ENCODE data around the gene NOS1AP. TPM values are rescaled to one million over a fixed set of nuclear protein-coding genes. Genes with fewer than 3 reads are reported as not detected.

The NOS1AP gene
- total and polyA plus RNA-seq, 4 donors: 0.97 to 4.8 (median 3.0) TPM

DNA sequence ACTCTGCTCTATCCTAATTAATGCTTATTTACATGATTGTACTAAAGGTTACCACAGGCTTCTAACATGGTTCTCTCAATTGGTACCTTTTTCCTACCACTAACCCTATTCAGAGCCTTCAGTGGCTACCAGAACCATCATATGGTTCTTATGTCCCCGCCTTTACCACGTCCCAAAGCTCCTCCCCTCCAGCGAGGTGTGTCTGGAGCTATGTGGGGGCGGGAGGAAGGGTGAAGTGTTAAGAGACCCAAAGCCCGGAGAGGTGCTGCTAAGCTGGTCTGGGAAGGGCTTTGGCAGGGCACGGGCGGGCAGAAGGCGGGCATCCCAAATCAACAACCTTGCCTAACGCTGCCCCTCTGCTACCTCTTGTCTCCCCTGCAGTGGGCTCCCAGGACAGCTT is 297.2 kb downstream of the NOS1AP start:
- no peaks in the 10 kb centered on the region for H3K36me3 ChIP-seq (ENCODE audit: control insufficient read depth in 1 of 2, insufficient read depth in 2 of 2, low read length in 1 of 2)

DNA sequence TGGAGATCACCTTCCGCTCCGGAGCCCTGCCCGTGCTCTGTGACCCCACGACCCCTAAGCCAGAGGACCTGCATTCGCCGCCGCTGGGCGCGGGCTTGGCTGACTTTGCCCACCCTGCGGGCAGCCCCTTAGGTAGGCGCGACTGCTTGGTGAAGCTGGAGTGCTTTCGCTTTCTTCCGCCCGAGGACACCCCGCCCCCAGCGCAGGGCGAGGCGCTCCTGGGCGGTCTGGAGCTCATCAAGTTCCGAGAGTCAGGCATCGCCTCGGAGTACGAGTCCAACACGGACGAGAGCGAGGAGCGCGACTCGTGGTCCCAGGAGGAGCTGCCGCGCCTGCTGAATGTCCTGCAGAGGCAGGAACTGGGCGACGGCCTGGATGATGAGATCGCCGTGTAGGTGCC is 297.6 kb downstream of the NOS1AP start:
- Histone ChIP-seq H3K27ac (ENCODE audit: low read depth in 1 of 2, low read length in 2 of 2) (no peak overlapping the region), H3K9me3 (ENCODE audit: control insufficient read depth, low read length) (no peaks in the 10 kb centered on the region), H3K4me3 (ENCODE audit: low read length in 2 of 2) (no peak overlapping the region), H3K36me3 (ENCODE audit: control insufficient read depth in 1 of 2, insufficient read depth in 2 of 2, low read length in 1 of 2) (no peaks in the 10 kb centered on the region), H3K4me1 (ENCODE audit: control insufficient read depth in 1 of 2, insufficient read depth in 2 of 2, low read length in 2 of 2) (no peaks in the 10 kb centered on the region), H3K27me3 (ENCODE audit: control insufficient read depth in 1 of 2, insufficient read depth in 2 of 2, low read length in 1 of 2) (no peaks in the 10 kb centered on the region)
- DNase-seq: peak in 1 of 2 donors; percentile 55
- ATAC-seq (ENCODE audit: low FRiP score): no peak
- 77 to 79% methylated on average over 35 to 36 of the region's 36 CpGs for WGBS, 2 donors
- intact Hi-C loops (cut with DNase I): no loop called here

More for the DNA sequence above, 297.2 kb downstream of the NOS1AP start:
- WGBS, 2 donors: 77 to 84% methylated on average over 9 of the region's 9 CpGs
- intact Hi-C loops (cut with DNase I): no loop called here
- H3K4me3 ChIP-seq (ENCODE audit: low read length in 2 of 2): no peak overlapping the region
- no peaks in the 10 kb centered on the region for H3K27me3 ChIP-seq (ENCODE audit: control insufficient read depth in 1 of 2, insufficient read depth in 2 of 2, low read length in 1 of 2)
- H3K4me1 ChIP-seq (ENCODE audit: control insufficient read depth in 1 of 2, insufficient read depth in 2 of 2, low read length in 2 of 2): no peaks in the 10 kb centered on the region
- ATAC-seq (ENCODE audit: low FRiP score) (no peak), DNase-seq (no peak)
- H3K27ac ChIP-seq (ENCODE audit: low read depth in 1 of 2, low read length in 2 of 2): no peak overlapping the region
- H3K9me3 ChIP-seq (ENCODE audit: control insufficient read depth, low read length): no peaks in the 10 kb centered on the region

DNA sequence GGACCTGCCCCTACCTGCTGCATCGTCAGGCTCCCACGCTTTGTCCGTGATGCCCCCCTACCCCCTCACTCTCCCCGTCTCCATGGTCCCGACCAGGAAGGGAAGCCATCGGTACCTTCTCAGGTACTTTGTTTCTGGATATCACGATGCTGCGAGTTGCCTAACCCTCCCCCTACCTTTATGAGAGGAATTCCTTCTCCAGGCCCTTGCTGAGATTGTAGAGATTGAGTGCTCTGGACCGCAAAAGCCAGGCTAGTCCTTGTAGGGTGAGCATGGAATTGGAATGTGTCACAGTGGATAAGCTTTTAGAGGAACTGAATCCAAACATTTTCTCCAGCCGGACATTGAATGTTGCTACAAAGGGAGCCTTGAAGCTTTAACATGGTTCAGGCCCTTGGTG is 298.3 kb downstream of the NOS1AP start:
- WGBS, 2 donors: 87 to 89% methylated on average over 10 of the region's 10 CpGs
- ATAC-seq (ENCODE audit: low FRiP score) (no peak), DNase-seq (no peak)
- no peaks in the 10 kb centered on the region for H3K27me3 ChIP-seq (ENCODE audit: control insufficient read depth in 1 of 2, insufficient read depth in 2 of 2, low read length in 1 of 2)
- intact Hi-C loops (cut with DNase I): no loop called here
- no peaks in the 10 kb centered on the region for H3K36me3 ChIP-seq (ENCODE audit: control insufficient read depth in 1 of 2, insufficient read depth in 2 of 2, low read length in 1 of 2)
- H3K4me3 ChIP-seq (ENCODE audit: low read length in 2 of 2): no peak overlapping the region
- H3K4me1 ChIP-seq (ENCODE audit: control insufficient read depth in 1 of 2, insufficient read depth in 2 of 2, low read length in 2 of 2): no peaks in the 10 kb centered on the region
- H3K9me3 ChIP-seq (ENCODE audit: control insufficient read depth, low read length): no peaks in the 10 kb centered on the region
- no peak overlapping the region for H3K27ac ChIP-seq (ENCODE audit: low read depth in 1 of 2, low read length in 2 of 2)

DNA sequence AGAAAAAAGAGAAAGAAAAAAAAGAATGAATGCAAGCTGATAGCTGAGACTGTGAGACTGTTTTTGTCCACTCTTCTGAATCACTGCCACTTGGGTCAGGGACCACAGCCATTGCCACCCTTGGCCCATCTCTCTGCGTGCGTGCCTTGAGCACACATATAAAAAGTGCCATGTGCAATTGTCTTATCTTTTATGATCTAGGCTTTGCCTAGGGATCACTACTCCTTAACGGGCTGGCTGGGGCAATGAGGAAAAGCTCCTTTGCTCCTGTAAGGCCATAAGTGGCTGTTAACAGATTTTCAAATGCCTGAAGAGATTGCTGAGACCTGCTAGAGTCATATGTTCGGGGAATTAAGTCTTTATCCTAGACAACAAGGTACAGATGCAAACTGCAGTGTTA is 299.0 kb downstream of the NOS1AP start:
- H3K9me3 ChIP-seq (ENCODE audit: control insufficient read depth, low read length): no peaks in the 10 kb centered on the region
- ATAC-seq (ENCODE audit: low FRiP score) (no peak), DNase-seq (no peak)
- H3K27me3 ChIP-seq (ENCODE audit: control insufficient read depth in 1 of 2, insufficient read depth in 2 of 2, low read length in 1 of 2): no peaks in the 10 kb centered on the region
- H3K36me3 ChIP-seq (ENCODE audit: control insufficient read depth in 1 of 2, insufficient read depth in 2 of 2, low read length in 1 of 2): no peaks in the 10 kb centered on the region
- 70 to 80% methylated on average over 4 of the region's 4 CpGs for WGBS, 2 donors
- no peaks in the 10 kb centered on the region for H3K4me1 ChIP-seq (ENCODE audit: control insufficient read depth in 1 of 2, insufficient read depth in 2 of 2, low read length in 2 of 2)
- intact Hi-C loops (cut with DNase I): no loop called here
- no peak overlapping the region for H3K27ac ChIP-seq (ENCODE audit: low read depth in 1 of 2, low read length in 2 of 2)
- H3K4me3 ChIP-seq (ENCODE audit: low read length in 2 of 2): no peak overlapping the region

DNA sequence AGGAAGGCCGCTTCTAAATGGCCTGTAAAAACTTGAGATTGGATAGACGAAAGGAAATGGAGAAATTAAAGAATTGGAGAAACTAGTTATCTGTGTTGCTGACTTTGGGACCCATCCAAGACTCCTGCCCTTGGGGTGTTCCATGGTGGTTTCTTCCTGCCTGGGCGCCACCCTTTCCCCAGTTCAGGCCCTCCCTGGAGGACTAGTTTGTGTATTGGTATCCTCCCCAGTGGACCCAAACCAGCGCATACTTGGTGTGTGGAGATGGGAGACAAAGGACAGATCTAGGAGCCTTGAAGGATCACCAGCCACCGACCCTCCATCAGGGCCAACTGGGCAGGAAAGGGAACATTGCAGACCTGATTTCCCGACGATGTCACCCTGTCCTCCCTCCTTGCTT is 300.1 kb downstream of the NOS1AP start:
- no peak for ATAC-seq (ENCODE audit: low FRiP score)
- Histone ChIP-seq H3K4me1 (ENCODE audit: control insufficient read depth in 1 of 2, insufficient read depth in 2 of 2, low read length in 2 of 2) (no peaks in the 10 kb centered on the region), H3K9me3 (ENCODE audit: control insufficient read depth, low read length) (no peaks in the 10 kb centered on the region), H3K27me3 (ENCODE audit: control insufficient read depth in 1 of 2, insufficient read depth in 2 of 2, low read length in 1 of 2) (no peaks in the 10 kb centered on the region), H3K27ac (ENCODE audit: low read depth in 1 of 2, low read length in 2 of 2) (no peak overlapping the region), H3K36me3 (ENCODE audit: control insufficient read depth in 1 of 2, insufficient read depth in 2 of 2, low read length in 1 of 2) (no peaks in the 10 kb centered on the region), H3K4me3 (ENCODE audit: low read length in 2 of 2) (no peak overlapping the region)
- no peak for DNase-seq
- WGBS, 2 donors: 93% methylated on average over 7 of the region's 7 CpGs
- intact Hi-C loops (cut with DNase I): no loop called here

DNA sequence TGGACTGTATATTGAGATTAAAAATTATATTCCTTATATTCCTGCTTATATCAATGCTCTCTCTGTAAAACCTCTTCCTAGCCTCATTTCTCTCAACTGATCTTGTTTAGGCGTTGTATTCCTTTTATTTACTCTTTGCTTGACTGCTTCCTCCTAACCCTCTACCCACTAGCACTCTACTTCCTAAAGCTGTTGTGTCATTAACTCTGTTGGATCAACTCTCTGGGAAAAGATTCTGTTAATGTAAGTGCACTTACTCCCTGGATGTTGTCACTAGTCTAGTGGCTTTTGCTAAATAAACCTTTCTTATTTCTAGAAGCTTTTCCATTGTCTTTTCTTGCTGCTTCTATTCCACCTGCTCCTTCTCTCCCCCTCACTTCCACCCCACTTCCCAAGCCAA is 300.7 kb downstream of the NOS1AP start:
- ATAC-seq (ENCODE audit: low FRiP score) (no peak), DNase-seq (no peak)
- Histone ChIP-seq H3K36me3 (ENCODE audit: control insufficient read depth in 1 of 2, insufficient read depth in 2 of 2, low read length in 1 of 2) (no peaks in the 10 kb centered on the region), H3K27me3 (ENCODE audit: control insufficient read depth in 1 of 2, insufficient read depth in 2 of 2, low read length in 1 of 2) (no peaks in the 10 kb centered on the region), H3K27ac (ENCODE audit: low read depth in 1 of 2, low read length in 2 of 2) (no peak overlapping the region), H3K4me3 (ENCODE audit: low read length in 2 of 2) (no peak overlapping the region), H3K4me1 (ENCODE audit: control insufficient read depth in 1 of 2, insufficient read depth in 2 of 2, low read length in 2 of 2) (no peaks in the 10 kb centered on the region), H3K9me3 (ENCODE audit: control insufficient read depth, low read length) (no peaks in the 10 kb centered on the region)
- intact Hi-C loops (cut with DNase I): no loop called here
- WGBS, 2 donors: 95% methylated on average over 1 of the region's 1 CpG

DNA sequence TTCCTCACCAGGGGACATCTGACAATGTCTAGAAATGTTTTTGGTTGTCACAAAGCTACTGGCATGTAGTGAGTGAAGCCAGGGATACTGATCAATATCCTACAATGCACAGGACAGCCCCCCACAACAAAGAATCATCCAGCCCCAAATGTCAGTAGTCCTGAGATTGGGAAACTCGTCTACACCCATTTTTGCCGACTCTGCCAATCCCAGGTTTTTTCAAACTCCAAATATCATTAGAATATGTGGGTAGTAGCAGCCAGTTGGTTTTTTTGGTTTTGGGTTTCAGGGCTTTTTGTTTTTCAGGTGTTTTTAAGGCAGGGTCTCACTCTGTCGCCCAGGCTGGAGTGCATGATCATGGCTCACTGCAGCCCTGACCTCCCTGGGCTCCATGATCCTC is 301.2 kb downstream of the NOS1AP start:
- Histone ChIP-seq H3K27me3 (ENCODE audit: control insufficient read depth in 1 of 2, insufficient read depth in 2 of 2, low read length in 1 of 2) (no peaks in the 10 kb centered on the region), H3K9me3 (ENCODE audit: control insufficient read depth, low read length) (no peaks in the 10 kb centered on the region), H3K4me1 (ENCODE audit: control insufficient read depth in 1 of 2, insufficient read depth in 2 of 2, low read length in 2 of 2) (no peaks in the 10 kb centered on the region), H3K27ac (ENCODE audit: low read depth in 1 of 2, low read length in 2 of 2) (no peak overlapping the region), H3K4me3 (ENCODE audit: low read length in 2 of 2) (no peak overlapping the region), H3K36me3 (ENCODE audit: control insufficient read depth in 1 of 2, insufficient read depth in 2 of 2, low read length in 1 of 2) (no peaks in the 10 kb centered on the region)
- no peak for ATAC-seq (ENCODE audit: low FRiP score)
- intact Hi-C loops (cut with DNase I): no loop called here
- 92 to 94% methylated on average over 3 of the region's 3 CpGs for WGBS, 2 donors
- no peak for DNase-seq

DNA sequence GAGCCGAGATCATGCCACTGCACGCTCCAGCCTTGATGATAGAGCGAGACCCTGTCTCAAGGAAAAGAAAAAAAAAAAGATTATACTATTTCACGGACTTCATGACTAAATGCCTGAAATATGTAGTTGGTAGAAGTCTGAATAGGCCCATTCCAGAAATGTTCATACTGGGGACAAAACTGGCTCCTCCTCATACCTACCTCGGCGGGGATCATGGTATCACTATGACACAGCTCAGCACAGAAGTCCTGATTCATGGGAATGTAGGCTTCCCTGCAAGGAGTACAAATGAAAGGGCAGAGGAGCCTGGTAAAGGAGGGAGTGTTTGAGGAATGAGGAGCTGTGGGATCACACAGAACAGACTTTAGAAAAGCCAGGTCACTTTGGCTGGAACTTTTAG is 302.1 kb downstream of the NOS1AP start:
- no peak overlapping the region for H3K27ac ChIP-seq (ENCODE audit: low read depth in 1 of 2, low read length in 2 of 2)
- no peaks in the 10 kb centered on the region for H3K9me3 ChIP-seq (ENCODE audit: control insufficient read depth, low read length)
- intact Hi-C loops (cut with DNase I): no loop called here
- WGBS, 2 donors: 73 to 75% methylated on average over 6 of the region's 6 CpGs
- H3K4me1 ChIP-seq (ENCODE audit: control insufficient read depth in 1 of 2, insufficient read depth in 2 of 2, low read length in 2 of 2): no peaks in the 10 kb centered on the region
- ATAC-seq (ENCODE audit: low FRiP score) (no peak), DNase-seq (no peak)
- H3K4me3 ChIP-seq (ENCODE audit: low read length in 2 of 2): no peak overlapping the region
- no peaks in the 10 kb centered on the region for H3K27me3 ChIP-seq (ENCODE audit: control insufficient read depth in 1 of 2, insufficient read depth in 2 of 2, low read length in 1 of 2)
- H3K36me3 ChIP-seq (ENCODE audit: control insufficient read depth in 1 of 2, insufficient read depth in 2 of 2, low read length in 1 of 2): no peaks in the 10 kb centered on the region

DNA sequence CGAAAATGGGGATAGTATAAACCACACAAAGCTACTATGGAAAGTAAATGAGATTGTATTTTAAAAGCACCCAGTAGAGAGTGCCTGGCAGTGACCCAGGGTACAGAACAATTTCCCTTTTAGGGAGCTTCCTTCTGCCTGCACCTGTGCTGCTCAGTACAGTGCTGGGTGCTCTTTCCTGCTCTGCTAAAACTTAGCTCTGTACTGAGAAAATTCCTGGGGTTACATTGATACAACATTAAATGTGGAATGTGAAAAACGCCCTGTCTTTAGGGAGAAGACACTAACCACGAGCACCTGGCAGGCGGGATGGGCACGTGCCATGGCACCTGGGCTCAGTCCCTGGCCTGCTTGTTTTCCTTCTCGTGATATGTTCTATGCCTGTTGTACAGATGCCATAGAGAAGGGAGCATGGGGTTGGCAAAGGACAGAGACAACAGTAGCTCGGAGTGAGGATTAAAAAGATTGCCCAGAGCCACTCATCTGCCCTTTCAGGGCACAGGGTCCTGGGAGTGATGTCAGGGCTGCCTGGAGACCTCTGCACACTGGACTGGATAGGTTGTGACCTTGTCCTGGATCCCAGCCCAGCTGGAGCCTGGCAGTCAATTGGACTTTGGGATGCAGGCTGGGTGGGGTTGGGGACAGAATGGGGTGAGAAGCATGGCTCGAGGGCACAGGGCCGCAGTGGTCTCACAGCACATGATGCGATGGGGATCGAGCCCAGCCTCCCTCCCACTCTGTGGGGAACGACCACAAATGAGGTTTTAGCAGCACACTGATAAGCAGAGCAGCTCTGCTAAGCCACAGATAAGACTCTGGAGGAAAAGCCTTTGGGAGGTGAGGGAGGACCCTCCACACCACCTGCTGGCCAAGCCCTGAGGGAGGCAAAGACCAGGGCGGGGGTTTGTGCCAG is 302.9 kb downstream of the NOS1AP start:
- DNase-seq (no peak), ATAC-seq (ENCODE audit: low FRiP score) (no peak)
- WGBS, 2 donors: 81 to 89% methylated on average over 13 of the region's 13 CpGs
- intact Hi-C loops (cut with DNase I): no loop called here
- Histone ChIP-seq H3K27ac (ENCODE audit: low read depth in 1 of 2, low read length in 2 of 2) (no peak overlapping the region), H3K27me3 (ENCODE audit: control insufficient read depth in 1 of 2, insufficient read depth in 2 of 2, low read length in 1 of 2) (no peaks in the 10 kb centered on the region), H3K4me3 (ENCODE audit: low read length in 2 of 2) (no peak overlapping the region), H3K36me3 (ENCODE audit: control insufficient read depth in 1 of 2, insufficient read depth in 2 of 2, low read length in 1 of 2) (no peaks in the 10 kb centered on the region), H3K9me3 (ENCODE audit: control insufficient read depth, low read length) (no peaks in the 10 kb centered on the region), H3K4me1 (ENCODE audit: control insufficient read depth in 1 of 2, insufficient read depth in 2 of 2, low read length in 2 of 2) (no peaks in the 10 kb centered on the region)

All from aorta (tissue), 5 donors.